MM.1S (cell line): ENCODE measurements around the gene TSPAN31.

Source experiments
- DNase-seq: peaks from one replicate; pipeline ENCODE4 v3.0.0-alpha.2; 2015
- H2AFZ ChIP-seq: fragments of 300-600 bp; sonication (generic); 2 replicates; pipeline ENCODE4 v1.6.0; 2016; ENCODE audit warnings: antibody characterized with exemption, low read length
- H3F3A ChIP-seq: fragments of 300-600 bp; sonication (generic); 2 replicates; pipeline ENCODE4 v1.6.1; 2016; ENCODE audit warnings: mild to moderate bottlenecking, antibody characterized with exemption, low read length, moderate library complexity, mixed read lengths; ENCODE audit not compliant: insufficient read depth
- H3K27ac ChIP-seq: fragments of 300-600 bp; sonication (generic); 2 replicates; pipeline ENCODE4 v1.5.1; 2016; ENCODE audit warnings: mild to moderate bottlenecking, low read length
- H3K27me3 ChIP-seq: fragments of 300-600 bp; sonication (generic); replicated peaks from 2 replicates; pipeline ENCODE4 v1.6.0; 2016; ENCODE audit warnings: low read length; ENCODE audit not compliant: insufficient read depth
- H3K36me3 ChIP-seq: fragments of 300-600 bp; sonication (generic); replicated peaks from 2 replicates; pipeline ENCODE4 v1.6.1; 2016; ENCODE audit warnings: mild to moderate bottlenecking, low read length, mixed read lengths; ENCODE audit not compliant: insufficient read depth
- H3K4me1 ChIP-seq: fragments of 300-600 bp; sonication (generic); 2 replicates; pipeline ENCODE4 v1.6.1; 2016; ENCODE audit warnings: low read length, mixed read lengths
- H3K4me2 ChIP-seq: fragments of 300-600 bp; sonication (generic); 2 replicates; pipeline ENCODE4 v1.6.0; 2016; ENCODE audit warnings: low read depth, low read length
- H3K4me3 ChIP-seq: fragments of 300-600 bp; sonication (generic); 2 replicates; pipeline ENCODE4 v1.5.1; 2016; ENCODE audit warnings: low read length, mixed read lengths
- H3K79me2 ChIP-seq: fragments of 300-600 bp; sonication (generic); 2 replicates; pipeline ENCODE4 v1.6.1; 2016; ENCODE audit warnings: mixed run types, low read length, mixed read lengths
- H3K9ac ChIP-seq: fragments of 300-600 bp; sonication (generic); 2 replicates; pipeline ENCODE4 v1.6.1; 2016; ENCODE audit warnings: low read length, mixed read lengths
- H3K9me2 ChIP-seq: fragments of 300-600 bp; sonication (generic); replicated peaks from 2 replicates; pipeline ENCODE4 v1.6.1; 2016; ENCODE audit warnings: mild to moderate bottlenecking, low read length, mixed read lengths; ENCODE audit not compliant: insufficient read depth
- H3K9me3 ChIP-seq: fragments of 300-600 bp; sonication (generic); replicated peaks from 2 replicates; pipeline ENCODE4 v1.6.1; 2016; ENCODE audit warnings: mild to moderate bottlenecking, low read length, mixed read lengths; ENCODE audit not compliant: insufficient read depth
- H4K20me1 ChIP-seq: fragments of 300-600 bp; sonication (generic); 2 replicates; pipeline ENCODE4 v1.6.1; 2016; ENCODE audit warnings: mild to moderate bottlenecking, low read length, moderate library complexity, mixed read lengths; ENCODE audit not compliant: insufficient read depth
- CTCF ChIP-seq: fragments of 300-600 bp; sonication (generic); IDR thresholded peaks from 2 replicates; pipeline ENCODE4 v1.5.1; 2016; ENCODE audit warnings: antibody characterized with exemption, low read length, mixed read lengths
- EZH2 ChIP-seq: fragments of 300-600 bp; sonication (generic); optimal IDR thresholded peaks from 2 replicates; pipeline ENCODE3; 2017; ENCODE audit warnings: low read depth, mild to moderate bottlenecking, antibody characterized with exemption, low read length, mixed read lengths
- EZH2phosphoT487 ChIP-seq: fragments of 300-600 bp; sonication (generic); IDR thresholded peaks from 2 replicates; pipeline ENCODE4 v1.6.1; 2018; ENCODE audit warnings: antibody characterized with exemption, low read length

TSPAN31 gene

GRCh38 chr12:57780284-57780897 lies 35.6 kb downstream of the TSPAN31 start:
- Histone ChIP-seq H3K36me3 (no peaks in the 10 kb centered on the region), H3K4me1 (peaks cover 12% of the 10 kb centered on the region), H3K27ac (no peak overlapping the region), H3K9me3 (no peaks in the 10 kb centered on the region), H4K20me1 (no peaks in the 10 kb centered on the region), H3K9me2 (no peaks in the 10 kb centered on the region), H3K27me3 (no peaks in the 10 kb centered on the region), H3K4me2 (no peak overlapping the region), H3K9ac (no peak overlapping the region), H2AFZ (no peak overlapping the region), H3F3A (0 out of 2 replicates have a peak, but pooled peaks cover 3% of the 10 kb centered on the region), H3K79me2 (peaks cover 25% of the 10 kb centered on the region), H3K4me3 (no peak overlapping the region)
- TF ChIP-seq EZH2 (no peak), EZH2phosphoT487 (no peak), CTCF (no peak)
- no peak for DNase-seq

- Histone ChIP-seq H3K79me2 (peaks cover 33% of the 10 kb centered on the region), H3K4me3 (no peak overlapping the region), H3K4me1 (peaks cover 12% of the 10 kb centered on the region), H3K9ac (no peak overlapping the region), H3F3A (0 out of 2 replicates have a peak, but pooled peaks cover 3% of the 10 kb centered on the region), H3K27ac (0 out of 2 replicates have a peak overlapping the region, but pooled peaks have one; percentile 5), H3K27me3 (no peaks in the 10 kb centered on the region), H3K9me3 (no peaks in the 10 kb centered on the region), H3K9me2 (no peaks in the 10 kb centered on the region), H3K4me2 (peak overlapping the region; percentile 42; the same call in 1 of the 2 replicates), H4K20me1 (no peaks in the 10 kb centered on the region), H3K36me3 (0 out of 2 replicates have a peak, but pooled peaks cover 5% of the 10 kb centered on the region), H2AFZ (no peak overlapping the region)
- no peak for DNase-seq
- TF ChIP-seq CTCF (no peak), EZH2 (no peak), EZH2phosphoT487 (no peak)
Measured at GRCh38 chr12:57781244-57781643, 36.4 kb downstream of the TSPAN31 start.

GRCh38 chr12:57781801-57782200 lies 37.0 kb downstream of the TSPAN31 start:
- Histone ChIP-seq H3K4me1 (peaks cover 12% of the 10 kb centered on the region), H4K20me1 (no peaks in the 10 kb centered on the region), H3K27ac (0 out of 2 replicates have a peak overlapping the region, but pooled peaks have one; percentile 5), H3K9ac (peak overlapping the region; percentile 95; the same call in 1 of the 2 replicates), H3K27me3 (no peaks in the 10 kb centered on the region), H3K9me3 (no peaks in the 10 kb centered on the region), H3K4me3 (peak overlapping the region; percentile 100; the same call in 1 of the 2 replicates), H3K79me2 (peaks cover 38% of the 10 kb centered on the region), H3K9me2 (no peaks in the 10 kb centered on the region), H3K4me2 (peak overlapping the region; percentile 42; the same call in 1 of the 2 replicates), H2AFZ (peak overlapping the region; percentile 50), H3K36me3 (0 out of 2 replicates have a peak, but pooled peaks cover 8% of the 10 kb centered on the region), H3F3A (0 out of 2 replicates have a peak, but pooled peaks cover 3% of the 10 kb centered on the region)
- no peak for DNase-seq
- TF ChIP-seq EZH2phosphoT487 (no peak), CTCF (no peak), EZH2 (no peak)
